ENCODE results near the gene ST7L. TPM values are rescaled to one million over a fixed set of nuclear protein-coding genes. Genes with fewer than 3 reads are reported as not detected.

The ST7L gene
- total RNA-seq, 1 donor from 2014 or later: 17.3 TPM

GRCh38 chr1:112618114-112618720 lies 724 bp downstream of the ST7L start:
- peak; percentile 33 to 57 for DNase-seq (ENCODE audit: low read depth in 2 of 2)

GRCh38 chr1:112614460-112615065 lies 4.4 kb downstream of the ST7L start:
- peak; percentile 69 to 72 for DNase-seq (ENCODE audit: low read depth in 2 of 2)

DNA sequence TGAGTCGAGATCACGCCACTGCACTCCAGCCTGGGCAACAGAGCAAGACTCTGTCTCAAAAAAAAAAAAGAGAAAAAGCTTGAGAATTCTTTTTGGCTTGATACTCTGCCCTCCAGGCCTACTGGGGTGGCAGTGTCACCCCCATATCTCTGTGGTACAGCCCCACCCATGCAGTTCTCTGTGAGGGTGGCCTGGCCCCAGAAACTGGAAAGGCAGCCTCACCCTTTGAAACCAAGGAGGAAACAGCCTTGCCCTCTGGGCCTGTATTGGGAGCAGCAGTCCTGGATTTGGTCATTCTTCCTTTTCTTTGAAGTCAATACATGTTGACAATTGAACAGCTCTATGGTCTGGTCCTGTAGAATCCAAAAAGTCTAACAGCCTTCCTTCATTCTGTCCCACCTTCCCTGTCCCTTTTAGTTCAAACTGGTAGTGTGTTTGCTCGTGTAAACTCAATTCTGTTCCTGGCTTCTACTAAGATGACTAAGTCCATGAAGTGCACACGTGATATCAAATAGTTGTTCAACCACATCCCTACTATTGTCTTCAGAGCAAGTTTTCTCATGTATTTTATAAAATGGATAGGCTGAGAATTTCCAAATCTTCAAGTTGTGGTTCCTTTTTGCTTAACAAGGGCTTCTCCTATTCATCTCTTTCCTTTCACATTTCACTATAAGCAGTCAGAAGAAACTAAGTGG lies 13.2 kb downstream of the ST7L start:
- no peak for DNase-seq (ENCODE audit: low read depth in 2 of 2)

GRCh38 chr1:112603541-112603940 lies 15.4 kb downstream of the ST7L start:
- no peak for DNase-seq (ENCODE audit: low read depth in 2 of 2)

DNA sequence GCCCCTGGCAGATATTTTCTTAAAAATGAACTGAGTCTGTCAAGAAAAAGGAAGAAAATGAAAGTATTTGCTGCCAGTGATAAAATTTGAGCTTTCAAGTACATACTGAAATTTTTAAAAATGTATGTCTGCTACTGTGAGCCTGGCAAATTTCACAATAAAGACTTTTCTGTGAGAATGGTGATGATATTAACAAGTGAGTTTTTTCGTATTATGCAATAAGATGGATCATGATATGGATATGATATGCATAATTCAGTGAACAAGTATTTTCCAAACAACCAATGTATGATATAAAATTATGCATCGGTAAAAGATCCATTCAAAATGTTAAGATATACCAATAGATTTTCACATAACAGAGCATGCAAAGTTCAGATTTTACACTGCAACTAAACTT lies 15.9 kb downstream of the ST7L start:
- no peak for DNase-seq (ENCODE audit: low read depth in 2 of 2)

- no peak for DNase-seq (ENCODE audit: low read depth in 2 of 2)
These were observed 19.5 kb downstream of the ST7L start for GRCh38 chr1:112599477-112599876.

DNA sequence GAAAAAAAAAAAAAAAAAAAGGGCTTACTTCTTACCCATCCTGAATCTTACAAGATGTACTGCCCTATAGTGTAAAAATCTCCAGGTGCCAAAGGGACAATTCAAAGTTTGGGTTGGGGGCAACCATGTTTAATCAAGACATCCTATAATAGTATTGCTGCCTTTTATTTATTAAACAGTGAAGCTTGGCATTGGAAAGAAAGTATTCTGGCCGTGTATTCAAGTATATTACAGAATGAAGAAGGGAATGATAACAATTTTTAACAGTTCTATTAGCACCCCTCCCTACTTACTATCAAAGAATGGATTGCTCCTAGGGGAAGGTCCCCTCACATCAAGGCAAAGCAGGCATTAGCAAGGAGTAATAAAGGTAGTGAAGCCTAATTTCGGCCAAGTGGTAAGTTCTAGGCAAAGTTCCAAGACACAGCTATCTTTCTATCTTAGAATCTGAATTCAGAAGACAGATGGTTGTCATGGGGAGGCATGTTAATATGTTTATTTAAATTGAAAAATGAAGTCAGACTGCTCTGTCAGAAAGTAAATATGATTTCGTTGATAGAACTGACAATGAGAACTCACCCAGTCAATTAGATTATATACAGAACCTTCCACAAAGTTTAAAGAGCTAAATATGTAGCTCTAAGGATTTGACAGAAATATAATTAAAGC lies 24.6 kb downstream of the ST7L start:
- peak in 1 of 2 donors; percentile 17 for DNase-seq (ENCODE audit: low read depth in 2 of 2)

GRCh38 chr1:112589766-112590165 lies 29.2 kb downstream of the ST7L start:
- DNase-seq (ENCODE audit: low read depth in 2 of 2): no peak

GRCh38 chr1:112583366-112583765 lies 35.6 kb downstream of the ST7L start:
- DNase-seq (ENCODE audit: low read depth in 2 of 2): no peak

DNA sequence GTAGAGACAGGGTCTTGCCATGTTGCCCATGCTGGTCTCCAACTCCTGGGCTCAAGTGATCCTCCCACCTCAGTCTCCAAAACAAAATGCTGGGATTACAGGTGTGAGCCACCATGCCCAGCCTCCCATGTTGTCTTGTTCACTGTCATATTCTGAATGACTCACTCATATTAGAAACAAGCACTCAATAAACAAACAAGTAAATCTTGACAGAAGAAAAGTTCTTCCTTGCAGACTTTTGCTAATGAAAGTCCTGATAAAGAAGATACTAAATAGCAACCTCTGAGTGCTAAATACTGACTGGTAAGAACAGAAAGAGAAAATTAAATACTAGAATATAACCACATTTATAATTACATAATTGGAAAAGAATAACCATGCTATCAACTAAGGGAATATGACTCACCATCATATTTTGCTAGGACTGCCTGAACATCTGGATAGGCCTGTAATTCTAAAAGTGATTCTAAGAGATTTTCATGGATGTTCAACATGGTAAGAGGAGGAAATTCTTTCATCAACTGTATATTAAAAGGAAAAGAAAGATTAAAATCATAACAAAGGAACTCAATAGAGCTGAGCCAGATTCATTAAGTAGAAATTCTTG lies 37.3 kb downstream of the ST7L start:
- peak in 1 of 2 donors; percentile 23 for DNase-seq (ENCODE audit: low read depth in 2 of 2)

DNA sequence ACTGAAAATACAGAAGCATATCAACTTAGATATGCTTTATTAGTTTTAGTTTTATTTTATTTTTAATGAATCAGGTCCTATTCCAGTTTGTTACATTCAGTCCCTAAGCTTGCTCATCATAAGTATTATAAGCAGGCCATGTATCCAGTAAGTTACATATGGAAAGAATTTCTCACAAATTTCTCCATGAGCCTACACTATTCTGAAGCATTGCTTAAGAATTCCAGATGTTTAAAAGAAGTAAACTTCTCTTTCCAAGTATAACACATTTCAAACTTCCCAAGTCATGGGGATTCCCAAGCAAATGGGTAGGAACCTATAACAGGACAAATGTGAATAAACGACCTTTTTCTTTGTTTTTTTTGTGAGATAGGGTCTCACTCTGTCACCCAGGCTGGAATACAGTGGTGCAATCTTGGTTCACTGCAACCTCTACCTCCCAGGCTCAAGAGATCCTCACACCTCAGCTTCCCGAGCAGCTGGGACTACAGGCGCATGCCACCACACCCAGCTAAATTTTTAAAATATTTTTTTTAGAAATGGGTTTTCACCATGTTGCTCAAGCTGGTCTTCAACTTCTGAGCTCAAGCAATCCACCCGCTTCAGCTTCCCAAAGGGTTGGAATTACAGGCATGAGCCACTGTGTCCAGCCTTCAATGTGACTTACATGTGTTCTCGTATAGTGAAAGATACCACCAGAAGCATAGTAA lies 39.0 kb downstream of the ST7L start:
- DNase-seq (ENCODE audit: low read depth in 2 of 2): no peak

GRCh38 chr1:112576240-112576639 lies 42.7 kb downstream of the ST7L start:
- DNase-seq (ENCODE audit: low read depth in 2 of 2): no peak

DNA sequence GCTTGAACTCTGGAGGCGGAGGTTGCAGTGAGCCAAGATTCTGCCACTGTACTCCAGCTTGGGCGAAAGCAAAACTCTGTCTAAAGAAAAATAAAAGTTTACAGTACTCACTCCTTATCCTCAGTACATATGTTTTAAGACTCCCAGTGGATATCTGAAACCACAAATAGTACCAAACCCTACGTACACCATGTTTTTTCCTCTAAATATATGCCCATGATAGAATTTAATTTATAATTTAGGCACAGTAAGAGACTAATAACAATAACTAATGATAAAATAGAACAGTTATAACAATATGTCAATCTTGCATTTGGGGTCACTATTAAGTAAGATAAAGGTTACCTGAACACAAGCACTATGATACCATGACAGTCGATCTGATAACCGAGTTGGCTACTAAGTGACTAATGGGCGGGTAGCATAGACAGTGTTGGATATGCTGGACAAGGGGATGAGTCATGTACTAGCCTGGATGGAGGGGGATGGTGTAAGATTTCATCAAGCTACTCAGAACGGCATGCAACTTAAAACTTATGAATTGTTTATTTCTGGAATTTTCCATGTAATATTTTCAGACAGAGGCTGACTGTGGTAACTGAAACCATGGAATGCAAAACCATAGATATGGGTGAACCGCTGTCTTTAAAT lies 43.7 kb downstream of the ST7L start:
- DNase-seq (ENCODE audit: low read depth in 2 of 2): peak; percentile 6 to 93

GRCh38 chr1:112565800-112566199 lies 53.1 kb downstream of the ST7L start:
- no peak for DNase-seq (ENCODE audit: low read depth in 2 of 2)

- DNase-seq (ENCODE audit: low read depth in 2 of 2): no peak
These were observed 54.9 kb downstream of the ST7L start for GRCh38 chr1:112564081-112564480.

DNA sequence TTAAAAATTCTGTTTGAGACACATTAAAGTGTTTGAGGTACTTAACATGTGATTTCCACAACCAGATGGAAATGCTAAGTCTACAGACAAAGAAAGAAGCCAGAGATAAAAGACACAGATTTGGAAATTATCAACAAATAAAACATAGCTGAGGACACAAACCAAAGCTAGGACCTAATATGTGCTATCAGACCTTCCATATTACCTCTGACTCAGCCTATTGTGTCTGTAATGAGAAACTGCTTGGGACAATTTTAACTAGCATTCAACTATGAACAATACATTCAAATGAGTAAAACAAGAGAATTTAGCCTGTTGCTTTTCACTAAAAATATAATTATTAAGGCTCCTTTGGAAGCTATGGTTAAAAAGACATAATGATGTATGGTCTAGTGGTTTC lies 55.6 kb downstream of the ST7L start:
- peak in 1 of 2 donors; percentile 37 for DNase-seq (ENCODE audit: low read depth in 2 of 2)

GRCh38 chr1:112558634-112559033 lies 60.3 kb downstream of the ST7L start:
- no peak for DNase-seq (ENCODE audit: low read depth in 2 of 2)

DNA sequence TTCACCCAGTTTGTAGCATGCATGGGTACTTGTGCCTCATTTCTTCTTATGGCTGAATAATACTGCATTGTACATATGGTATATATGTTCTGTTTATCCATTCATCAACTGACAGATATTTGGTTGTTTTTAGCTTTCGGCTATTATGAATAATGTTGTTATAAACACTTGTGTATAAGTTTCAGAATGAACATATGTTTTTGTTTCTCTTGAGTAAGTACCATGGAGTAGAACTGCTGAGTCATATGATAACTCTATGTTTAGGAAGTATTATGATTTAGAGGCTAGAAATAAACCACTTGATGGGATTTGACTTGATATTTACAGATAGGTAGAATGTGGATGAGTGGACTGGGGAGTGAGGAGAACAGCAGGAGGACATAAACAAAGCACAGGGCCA lies 61.6 kb downstream of the ST7L start:
- peak in 1 of 2 donors; percentile 26 for DNase-seq (ENCODE audit: low read depth in 2 of 2)

- DNase-seq (ENCODE audit: low read depth in 2 of 2): peak in 1 of 2 donors; percentile 57
These were observed 64.5 kb downstream of the ST7L start for GRCh38 chr1:112554411-112554810.

DNA sequence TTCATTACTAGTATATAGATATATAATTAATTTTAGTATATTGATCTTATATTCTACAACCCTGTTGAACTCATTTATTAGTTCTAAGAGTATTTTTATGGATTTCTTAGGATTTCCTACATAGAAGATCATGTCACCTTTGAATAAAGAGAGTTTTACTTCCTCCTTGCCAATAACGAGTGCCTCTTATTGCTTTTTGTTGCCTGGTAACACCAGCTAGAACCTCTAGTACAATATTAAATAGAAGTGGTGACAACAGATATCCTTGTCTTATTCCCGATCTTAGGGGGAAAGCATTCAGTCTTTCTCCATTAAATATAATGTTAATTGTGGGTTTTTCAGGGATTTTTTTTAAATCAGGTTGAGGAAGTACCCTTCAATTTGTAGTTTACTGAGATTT lies 69.4 kb downstream of the ST7L start:
- DNase-seq (ENCODE audit: low read depth in 2 of 2): no peak

DNA sequence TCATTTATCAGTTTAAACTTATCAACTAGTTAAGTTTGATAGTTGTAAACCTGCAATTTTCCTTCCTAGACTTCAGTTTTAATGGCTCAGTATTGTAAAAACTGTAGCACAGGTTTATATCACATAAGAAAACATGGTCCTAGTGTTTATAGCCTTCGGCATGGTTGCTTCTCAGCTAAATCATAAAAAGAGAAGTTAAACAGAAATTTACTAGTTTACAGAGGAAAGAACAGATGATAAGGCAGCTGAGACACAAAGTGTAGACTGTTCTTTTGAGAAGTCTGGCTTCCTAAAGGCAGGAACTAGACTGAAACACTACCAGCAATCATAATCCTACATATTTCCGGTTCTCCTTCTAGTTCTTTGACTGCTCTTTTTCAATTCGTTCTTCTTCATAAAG lies 70.4 kb downstream of the ST7L start:
- no peak for DNase-seq (ENCODE audit: low read depth in 2 of 2)
